ENCODE results near the gene SMKR1. TPM values are rescaled to one million over a fixed set of nuclear protein-coding genes. Genes with fewer than 3 reads are reported as not detected.

Gene SMKR1
- total and polyA plus RNA-seq, 2 of the 8 experiments (the other 6 are each of a cell fraction or from before 2014, with no cell fraction given), result 0.39 to 1.6 TPM

DNA sequence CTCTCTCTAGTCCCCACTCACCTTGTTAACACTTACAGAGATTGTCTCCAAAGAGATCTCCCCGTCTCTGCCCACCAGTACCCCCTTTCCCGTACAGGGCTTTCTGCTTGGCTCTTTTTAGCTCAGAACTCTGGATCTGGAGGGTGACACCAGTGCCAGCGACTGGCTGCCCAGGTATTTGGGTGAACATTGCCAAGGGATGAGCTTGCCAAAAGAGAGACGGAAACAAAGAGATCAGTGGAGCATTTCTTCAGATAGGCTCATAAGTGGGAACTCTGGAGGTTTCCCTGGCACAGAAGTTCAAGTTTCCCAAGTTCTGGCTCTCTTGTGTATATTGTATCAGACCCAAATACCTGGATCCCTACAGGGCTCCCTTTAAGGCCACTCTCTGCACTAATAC lies 38.1 kb upstream of the SMKR1 start:
- H2BK120ac ChIP-seq (replicated peaks; ENCODE audit: low read depth, low read length), result no peak overlapping the region
- no peak overlapping the region for H3K9ac ChIP-seq (replicated peaks in 1 of 4; ENCODE audit: extremely low read depth in 1 of 4, low read depth in 3 of 4, low read length in 3 of 4)
- no peak overlapping the region for H2AFZ ChIP-seq (ENCODE audit: low read length)
- FAIRE-seq (no peak), DNase-seq (ENCODE audit: low read depth in 1 of 2, low spot score in 2 of 2) (no peak)
- H3K56ac ChIP-seq (replicated peaks; ENCODE audit: insufficient read length, low read depth, low read length), result no peak overlapping the region
- no peak overlapping the region for H2AK5ac ChIP-seq (ENCODE audit: low read depth, low read length)
- no peak overlapping the region for H3K18ac ChIP-seq (ENCODE audit: extremely low read depth, low read length)
- H4K5ac ChIP-seq (ENCODE audit: insufficient read length, low read depth, low read length), result no peak overlapping the region
- WGBS, 2 experiments (ENCODE audit: extremely low coverage in 1 of 2, insufficient coverage in 1 of 2, insufficient read length in 1 of 2, insufficient replicate concordance in 2 of 2, low coverage in 1 of 2, low lambda C conversion rate in 2 of 2, missing lambda C conversion rate in 1 of 2), result 92% methylated on average over 4 of the region's 4 CpGs; no CpG with 5 or more reads in 1 of the 2 experiments
- no peak overlapping the region for H2BK12ac ChIP-seq (ENCODE audit: low read depth, low read length)
- no peak overlapping the region for H2BK15ac ChIP-seq (ENCODE audit: low read length)
- no peaks in the 10 kb centered on the region for H3K9me3 ChIP-seq (ENCODE audit: insufficient read depth in 2 of 2, low read depth in 1 of 2, low read length in 1 of 2)
- H3K27me3 ChIP-seq (replicated peaks in 1 of 4; ENCODE audit: control insufficient read depth in 3 of 4, extremely low read depth in 1 of 4, insufficient read depth in 3 of 4, low read length in 3 of 4), result no peaks in the 10 kb centered on the region
- no peak overlapping the region for H2BK20ac ChIP-seq (ENCODE audit: low read length)
- no peak overlapping the region for H3K4ac ChIP-seq (replicated peaks; ENCODE audit: insufficient read length, low read depth, low read length)
- H3K36me3 ChIP-seq (ENCODE audit: control insufficient read depth in 2 of 4, insufficient read depth in 4 of 4, low read length in 3 of 4), result peaks cover 8 to 52% (median 35%) of the 10 kb centered on the region in 4 experiments; a peak in 6 of 8 replicates
- no peaks in the 10 kb centered on the region for H3K4me1 ChIP-seq (replicated peaks in 1 of 4; ENCODE audit: control insufficient read depth in 3 of 4, insufficient read depth in 4 of 4, low read length in 3 of 4)
- H3K14ac ChIP-seq (ENCODE audit: insufficient read length), result no peak overlapping the region
- H4K8ac ChIP-seq (ENCODE audit: extremely low read depth, insufficient read depth, low read length), result no peak overlapping the region
- H3K23ac ChIP-seq (ENCODE audit: insufficient read length), result no peak overlapping the region
- POLR2A ChIA-PET (ENCODE audit: partially characterized antibody), result interaction anchor here (0.7 to 1.5 kb wide), 2 partner anchors 16 to 294 kb away, joined by 4 to 5 read pairs; no protein-coding TSS in a partner anchor
- H3K4me2 ChIP-seq (ENCODE audit: insufficient read depth in 1 of 2, low read depth in 2 of 2, low read length in 2 of 2), result no peak overlapping the region
- no peak overlapping the region for H3K4me3 ChIP-seq (ENCODE audit: extremely low read depth in 1 of 4, insufficient read depth in 2 of 4, low read depth in 3 of 4, low read length in 4 of 4)
- H3K79me1 ChIP-seq (ENCODE audit: low read depth, low read length), result no peaks in the 10 kb centered on the region; the same call in 1 of the 2 replicates
- no peak overlapping the region for H2BK5ac ChIP-seq (ENCODE audit: low read depth, low read length)
- H3K79me2 ChIP-seq (ENCODE audit: control insufficient read depth in 1 of 2, insufficient read depth in 2 of 2, low read length in 2 of 2), result no peaks in the 10 kb centered on the region
- no peaks in the 10 kb centered on the region for H3K23me2 ChIP-seq (ENCODE audit: low read depth, low read length)
- no peaks in the 10 kb centered on the region for H4K20me1 ChIP-seq (replicated peaks in 1 of 2; ENCODE audit: control insufficient read depth in 1 of 2, insufficient read depth in 2 of 2, low read length in 2 of 2)
- TF ChIP-seq, protein P1, sequence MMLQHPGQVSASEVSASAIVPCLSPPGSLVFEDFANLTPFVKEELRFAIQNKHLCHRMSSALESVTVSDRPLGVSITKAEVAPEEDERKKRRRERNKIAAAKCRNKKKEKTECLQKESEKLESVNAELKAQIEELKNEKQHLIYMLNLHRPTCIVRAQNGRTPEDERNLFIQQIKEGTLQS (IDR thresholded peaks at IDR 0.05; ENCODE audit: insufficient read depth, low read depth, low read length), result no peak
- no peak for TF ChIP-seq BRCA1 (IDR thresholded peaks at IDR 0.05; ENCODE audit: low read depth, low read length)
- no peak for TF ChIP-seq RXRA (IDR thresholded peaks at IDR 0.05; ENCODE audit: insufficient read depth, low read depth, low read length)
- no peak for TF ChIP-seq POLR2AphosphoS5 (IDR thresholded peaks at IDR 0.05; ENCODE audit: low read depth, low read length)
- no peak for TF ChIP-seq YY1 (IDR thresholded peaks at IDR 0.05; ENCODE audit: low read depth, low read length)
- no peak for TF ChIP-seq SP4 (IDR thresholded peaks at IDR 0.05; ENCODE audit: low read length)
- TF ChIP-seq SP2 (IDR thresholded peaks at IDR 0.05; ENCODE audit: low read length), result no peak
- TF ChIP-seq TCF12 (IDR thresholded peaks at IDR 0.05; ENCODE audit: low read depth, low read length), result no peak
- no peak for TF ChIP-seq SRF (IDR thresholded peaks at IDR 0.05; ENCODE audit: low read depth, low read length)
- no peak for TF ChIP-seq EGR1 (IDR thresholded peaks at IDR 0.05; ENCODE audit: borderline replicate concordance, low read depth, low read length)
- TF ChIP-seq, protein P2, sequence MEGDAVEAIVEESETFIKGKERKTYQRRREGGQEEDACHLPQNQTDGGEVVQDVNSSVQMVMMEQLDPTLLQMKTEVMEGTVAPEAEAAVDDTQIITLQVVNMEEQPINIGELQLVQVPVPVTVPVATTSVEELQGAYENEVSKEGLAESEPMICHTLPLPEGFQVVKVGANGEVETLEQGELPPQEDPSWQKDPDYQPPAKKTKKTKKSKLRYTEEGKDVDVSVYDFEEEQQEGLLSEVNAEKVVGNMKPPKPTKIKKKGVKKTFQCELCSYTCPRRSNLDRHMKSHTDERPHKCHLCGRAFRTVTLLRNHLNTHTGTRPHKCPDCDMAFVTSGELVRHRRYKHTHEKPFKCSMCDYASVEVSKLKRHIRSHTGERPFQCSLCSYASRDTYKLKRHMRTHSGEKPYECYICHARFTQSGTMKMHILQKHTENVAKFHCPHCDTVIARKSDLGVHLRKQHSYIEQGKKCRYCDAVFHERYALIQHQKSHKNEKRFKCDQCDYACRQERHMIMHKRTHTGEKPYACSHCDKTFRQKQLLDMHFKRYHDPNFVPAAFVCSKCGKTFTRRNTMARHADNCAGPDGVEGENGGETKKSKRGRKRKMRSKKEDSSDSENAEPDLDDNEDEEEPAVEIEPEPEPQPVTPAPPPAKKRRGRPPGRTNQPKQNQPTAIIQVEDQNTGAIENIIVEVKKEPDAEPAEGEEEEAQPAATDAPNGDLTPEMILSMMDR (IDR thresholded peaks at IDR 0.05; ENCODE audit: control extremely low read depth in 1 of 3, insufficient read depth in 1 of 3, low read depth in 1 of 3, low read length in 3 of 3), result no peak
- TF ChIP-seq ZNF274 (IDR thresholded peaks at IDR 0.05; ENCODE audit: borderline replicate concordance, extremely low read depth, low read length), result no peak
- CTCF ChIA-PET (ENCODE audit: partially characterized antibody), result interaction anchor here (0.6 to 1.9 kb wide), 8 partner anchors 9 to 156 kb away, joined by 3 to 10 read pairs (median 3); partner anchors contain the start of gene STRIP2
- no peak overlapping the region for H3K27ac ChIP-seq (ENCODE audit: low read depth, low read length)
- H4K91ac ChIP-seq (replicated peaks; ENCODE audit: insufficient read length, low read length), result no peak overlapping the region
